ENCODE measurements around the gene PPP1R12B.

DNA sequence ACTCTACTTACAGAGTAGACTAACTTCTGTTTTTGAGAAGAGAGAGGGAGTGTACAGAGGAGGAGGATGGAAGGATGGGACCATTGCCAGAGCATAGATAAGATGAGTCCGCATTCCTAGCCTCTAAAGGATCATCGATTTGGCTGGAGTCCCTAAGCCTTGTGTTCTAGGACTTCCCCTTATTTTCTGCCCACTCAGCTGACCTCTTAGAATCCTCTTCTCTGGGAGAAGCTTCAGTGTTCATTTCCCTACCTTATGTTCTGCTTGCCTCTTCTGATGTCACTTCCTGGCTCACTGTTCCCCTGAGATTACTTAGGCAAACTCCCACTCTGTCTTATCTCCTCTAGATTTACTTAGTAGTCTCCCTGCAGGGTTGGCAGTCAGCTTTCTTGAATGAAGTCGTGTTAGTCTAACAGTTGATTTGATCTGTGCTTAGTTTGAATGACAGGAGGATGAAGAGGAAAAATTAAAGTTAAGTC lies 205.1 kb downstream of the PPP1R12B start:
- TF ChIP-seq, protein P1, sequence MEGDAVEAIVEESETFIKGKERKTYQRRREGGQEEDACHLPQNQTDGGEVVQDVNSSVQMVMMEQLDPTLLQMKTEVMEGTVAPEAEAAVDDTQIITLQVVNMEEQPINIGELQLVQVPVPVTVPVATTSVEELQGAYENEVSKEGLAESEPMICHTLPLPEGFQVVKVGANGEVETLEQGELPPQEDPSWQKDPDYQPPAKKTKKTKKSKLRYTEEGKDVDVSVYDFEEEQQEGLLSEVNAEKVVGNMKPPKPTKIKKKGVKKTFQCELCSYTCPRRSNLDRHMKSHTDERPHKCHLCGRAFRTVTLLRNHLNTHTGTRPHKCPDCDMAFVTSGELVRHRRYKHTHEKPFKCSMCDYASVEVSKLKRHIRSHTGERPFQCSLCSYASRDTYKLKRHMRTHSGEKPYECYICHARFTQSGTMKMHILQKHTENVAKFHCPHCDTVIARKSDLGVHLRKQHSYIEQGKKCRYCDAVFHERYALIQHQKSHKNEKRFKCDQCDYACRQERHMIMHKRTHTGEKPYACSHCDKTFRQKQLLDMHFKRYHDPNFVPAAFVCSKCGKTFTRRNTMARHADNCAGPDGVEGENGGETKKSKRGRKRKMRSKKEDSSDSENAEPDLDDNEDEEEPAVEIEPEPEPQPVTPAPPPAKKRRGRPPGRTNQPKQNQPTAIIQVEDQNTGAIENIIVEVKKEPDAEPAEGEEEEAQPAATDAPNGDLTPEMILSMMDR (IDR thresholded peaks at IDR 0.05), result no peak
- no peak for TF ChIP-seq POLR2A (IDR thresholded peaks at IDR 0.05)

Data from body of pancreas (tissue), 4 donors.